Measurements from ENCODE around the gene TEAD3. TPM values are rescaled to one million over a fixed set of nuclear protein-coding genes. Genes with fewer than 3 reads are reported as not detected.

Gene TEAD3
- total RNA-seq, 1 experiment from 2014 or later: 27.0 TPM

GRCh38 chr6:35489995-35490791 lies 6.7 kb downstream of the TEAD3 start:
- Histone ChIP-seq H3K79me1 (ENCODE audit: insufficient read depth, low read depth, low read length, poor library complexity, severe bottlenecking) (no peaks in the 10 kb centered on the region), H3K9ac (ENCODE audit: extremely low read depth, insufficient read length, low read length) (no peak overlapping the region), H3K4me1 (ENCODE audit: insufficient read depth, low read length) (peaks cover 14% of the 10 kb centered on the region; the same call in 1 of the 2 replicates), H3K23me2 (ENCODE audit: insufficient read length, low read depth, low read length, poor library complexity, severe bottlenecking) (peaks cover 22% of the 10 kb centered on the region), H3K27ac (ENCODE audit: insufficient read length, low read depth, low read length) (no peak overlapping the region), H2BK20ac (ENCODE audit: low read depth, low read length, poor library complexity, severe bottlenecking) (no peak overlapping the region), H3T11ph (ENCODE audit: low read length) (no peak overlapping the region), H4K8ac (replicated peaks; ENCODE audit: insufficient read length, low read depth, low read length) (no peak overlapping the region), H4K5ac (ENCODE audit: insufficient read length, low read depth, low read length) (no peak overlapping the region), H3K79me2 (ENCODE audit: insufficient read depth, low read length) (peaks cover 2% of the 10 kb centered on the region; the same call in 1 of the 2 replicates), H2BK15ac (ENCODE audit: low read depth, low read length) (no peak overlapping the region), H2AK5ac (ENCODE audit: insufficient read length, low read length) (no peak overlapping the region), H4K20me1 (ENCODE audit: control insufficient read depth, insufficient read depth, insufficient read length) (peaks cover 3% of the 10 kb centered on the region), H2AFZ (ENCODE audit: low read length) (no peak overlapping the region), H3K18ac (ENCODE audit: insufficient read length, low read depth, low read length) (peak overlapping the region; percentile 29), H3K9me3 (ENCODE audit: control insufficient read depth, low read depth, low read length) (no peaks in the 10 kb centered on the region), H3K14ac (ENCODE audit: insufficient read depth, low read length) (peak overlapping the region; percentile 60), H2BK12ac (ENCODE audit: insufficient read length, low read depth, low read length) (no peak overlapping the region), H3K4me2 (ENCODE audit: insufficient read depth, insufficient read length, low read length) (peak overlapping the region; percentile 46), H3K27me3 (ENCODE audit: insufficient read depth, low read length) (no peaks in the 10 kb centered on the region; the same call in 1 of the 2 replicates), H2BK5ac (ENCODE audit: insufficient read length, low read length) (no peak overlapping the region), H2BK120ac (ENCODE audit: low read depth, low read length, poor library complexity, severe bottlenecking) (no peak overlapping the region), H3K56ac (ENCODE audit: insufficient read length, low read depth, low read length) (no peak overlapping the region), H3K4ac (ENCODE audit: low read depth, low read length) (no peak overlapping the region), H3K23ac (ENCODE audit: insufficient read length, low read depth, low read length) (no peak overlapping the region), H4K91ac (ENCODE audit: insufficient read length, low read depth, low read length) (no peak overlapping the region)
- peaks cover 7% of the 10 kb centered on the region for H3K27me3 Mint-ChIP-seq (ENCODE audit: low read depth)
- peak overlapping the region; percentile 92 to 96 (median 95); a peak in 6 of 7 replicates for H3K27ac Mint-ChIP-seq
- no peaks in the 10 kb centered on the region; a peak in 1 of 5 replicates for H3K9me3 Mint-ChIP-seq
- peak overlapping the region; percentile 55 to 78 for H3K4me3 Mint-ChIP-seq
- no peak for TF ChIP-seq CTCF (conservative IDR thresholded peaks at IDR 0.05)
- no CpG with 5 or more reads among the region's 28 CpGs for WGBS (ENCODE audit: extremely low coverage, insufficient read length, low lambda C conversion rate)
- H3K4me1 Mint-ChIP-seq: peaks cover 72 to 80% of the 10 kb centered on the region in 2 experiments
- H3K36me3 Mint-ChIP-seq (ENCODE audit: insufficient read depth in 1 of 3, low read depth in 3 of 3): no peaks in the 10 kb centered on the region; a peak in 1 of 7 replicates
- DNase-seq: peak; percentile 88
